Ureter (tissue), 1 donor: ENCODE measurements around the gene TUBA1C. TPM values are rescaled to one million over a fixed set of nuclear protein-coding genes. Genes with fewer than 3 reads are reported as not detected.

Source experiments
- DNase-seq: peaks from one replicate; pipeline ENCODE4 v3.0.0-alpha.2; 2020; ENCODE audit warnings: low spot score
- total RNA-seq: library from RNA; stranded (reverse); gene quantifications from one replicate; pipeline ENCODE4 v1.2.4, GENCODE V29; 2023
- donor health status: DM: yes; HTN: yes; CAD: no.

TUBA1C gene
- total RNA-seq, 1 donor from 2014 or later, result 201 TPM

DNA sequence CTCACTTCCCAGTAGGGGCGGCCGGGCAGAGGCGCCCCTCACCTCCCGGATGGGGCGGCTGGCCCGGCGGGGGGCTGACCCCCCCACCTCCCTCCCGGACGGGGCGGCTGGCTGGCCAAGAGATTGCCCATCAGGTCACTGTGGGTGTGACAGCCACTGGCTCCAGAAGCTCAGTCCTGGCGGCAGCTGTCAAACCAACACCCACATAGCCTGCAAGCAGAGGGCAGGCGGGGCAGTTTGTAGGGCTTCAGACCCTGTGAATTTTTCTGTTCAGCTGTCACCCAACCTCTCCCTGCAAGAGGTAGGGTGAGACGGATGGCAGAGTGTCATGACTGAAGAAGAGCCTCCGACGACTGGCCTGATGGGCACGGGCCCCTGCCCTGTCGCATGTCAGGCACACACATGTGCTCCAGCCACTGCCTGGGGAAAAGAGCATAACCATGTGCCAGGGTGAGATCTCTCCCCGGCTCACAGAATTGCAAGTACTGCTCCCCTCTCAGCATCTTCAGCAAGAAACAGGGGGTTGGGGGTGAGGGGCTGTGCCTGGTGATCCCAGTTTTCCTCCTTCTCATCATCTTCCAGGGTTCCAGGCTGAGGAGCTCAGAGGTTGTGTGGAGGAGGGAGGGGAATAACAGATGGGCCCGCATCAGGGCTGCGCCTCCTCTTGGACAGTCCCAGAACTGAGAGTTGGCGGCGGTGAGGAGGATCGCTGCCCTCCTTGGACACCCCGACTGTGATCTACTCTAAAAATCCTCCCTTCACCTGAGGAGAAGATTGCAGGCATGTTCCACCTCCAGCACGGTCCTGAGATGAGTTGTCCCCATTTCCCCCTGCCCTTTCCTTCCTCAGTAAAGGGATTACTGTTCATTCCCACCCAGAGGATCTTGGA lies 18.9 kb downstream of the TUBA1C start:
- DNase-seq, result no peak

DNA sequence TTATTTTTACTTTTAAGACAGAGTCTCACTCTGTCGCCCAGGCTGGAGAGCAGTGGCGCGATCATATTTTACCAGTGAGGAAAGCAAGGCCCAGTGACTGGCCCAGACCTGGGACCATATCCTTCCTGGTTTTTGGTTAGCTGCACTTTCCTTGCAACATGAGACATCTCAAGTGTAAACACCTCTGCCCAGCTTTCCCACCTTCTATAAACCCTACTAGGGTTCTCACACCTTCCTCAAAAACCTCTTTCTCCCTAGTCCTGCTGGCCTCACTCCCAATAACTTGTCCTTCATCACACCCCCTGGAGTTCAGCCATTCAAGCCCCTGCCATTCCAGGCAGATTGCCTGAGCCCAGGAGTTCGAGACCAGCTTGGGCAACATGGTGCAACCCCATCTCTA lies 19.8 kb downstream of the TUBA1C start:
- no peak for DNase-seq

DNA sequence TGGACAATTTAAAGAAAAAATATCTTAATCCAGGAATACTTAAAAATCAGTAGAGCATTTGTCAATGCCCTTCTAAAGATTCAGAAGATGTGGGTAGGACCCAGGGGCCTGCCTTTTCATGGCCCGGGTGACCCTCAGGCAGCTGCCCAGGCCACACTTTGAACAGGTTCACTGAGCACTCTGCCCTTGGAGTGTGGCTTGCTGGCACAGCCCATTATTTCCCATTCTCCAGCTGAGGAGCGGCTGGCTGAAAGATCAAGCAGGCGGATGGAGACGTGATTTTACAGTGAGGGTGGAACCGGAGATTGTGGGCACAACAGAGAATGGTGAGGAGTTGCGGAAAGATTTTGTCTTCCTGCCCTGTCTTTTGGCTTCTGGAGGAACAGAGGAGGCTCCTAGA lies 23.0 kb downstream of the TUBA1C start:
- DNase-seq, result no peak

DNA sequence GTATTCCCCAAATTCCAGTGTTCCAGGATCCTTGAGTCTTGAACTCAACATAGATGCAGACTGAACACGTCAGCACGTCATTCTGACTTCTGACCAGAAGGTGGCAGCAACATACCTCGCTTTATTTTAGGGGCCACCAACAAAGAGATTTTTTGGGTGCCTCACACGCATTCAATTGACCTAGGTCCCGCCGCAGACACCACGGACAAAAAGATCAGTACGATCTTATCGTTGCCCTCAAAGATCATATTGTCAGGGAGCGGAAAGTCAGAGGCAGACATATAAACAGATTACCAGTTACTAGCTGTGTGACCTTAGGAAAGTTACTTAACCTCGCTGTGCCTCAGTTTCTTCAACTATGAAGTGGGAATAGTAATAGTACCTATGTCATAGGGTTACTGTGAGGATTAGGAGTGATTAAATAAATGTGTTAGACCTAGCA lies 23.6 kb downstream of the TUBA1C start:
- no peak for DNase-seq

DNA sequence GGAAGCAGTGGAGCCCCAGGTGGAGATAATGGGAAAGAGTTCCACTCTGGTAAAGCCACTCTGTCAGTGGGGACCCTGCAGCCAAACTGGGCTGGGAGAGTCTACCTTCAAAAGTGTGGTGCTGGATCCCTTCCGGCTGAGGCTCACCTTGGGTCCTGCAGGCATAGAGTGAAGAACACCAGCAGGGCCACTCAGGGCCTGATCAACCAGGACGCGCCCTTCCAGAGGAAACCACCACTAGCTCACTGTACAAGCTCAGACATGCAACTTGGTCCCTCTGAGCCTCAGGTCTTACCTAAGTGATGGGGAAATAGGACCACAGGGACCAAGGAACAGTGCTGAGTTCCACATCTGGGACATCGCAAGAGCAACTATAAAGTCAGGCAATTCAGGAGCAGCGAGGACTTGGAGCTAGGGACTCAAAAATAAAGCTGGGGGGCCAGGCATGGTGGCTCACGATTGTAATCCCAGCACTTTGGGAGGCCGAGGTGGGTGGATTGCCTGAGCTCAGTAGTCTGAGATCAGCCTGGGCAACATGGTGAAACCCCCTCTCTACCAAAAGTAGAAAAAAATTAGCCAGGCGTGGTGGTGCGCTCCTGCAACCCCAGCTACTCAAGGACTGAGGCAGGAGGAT lies 24.2 kb downstream of the TUBA1C start:
- no peak for DNase-seq

DNA sequence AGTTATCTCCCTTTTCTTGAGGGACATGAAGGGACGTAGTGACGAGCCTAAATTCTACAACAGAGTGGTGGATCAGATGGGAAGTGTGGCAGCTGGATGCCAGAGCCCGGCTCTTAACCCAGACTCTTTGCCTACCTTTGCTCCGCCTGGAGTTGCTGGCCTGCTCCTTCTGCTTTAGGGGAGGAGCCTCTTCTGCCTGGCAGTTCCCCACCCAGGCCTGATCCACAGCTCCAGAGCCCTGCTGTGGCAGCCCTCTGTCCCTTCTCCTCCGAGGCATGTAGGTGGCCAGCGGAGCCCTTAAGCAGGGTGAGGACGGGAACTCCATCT lies 27.8 kb downstream of the TUBA1C start:
- DNase-seq, result no peak

DNA sequence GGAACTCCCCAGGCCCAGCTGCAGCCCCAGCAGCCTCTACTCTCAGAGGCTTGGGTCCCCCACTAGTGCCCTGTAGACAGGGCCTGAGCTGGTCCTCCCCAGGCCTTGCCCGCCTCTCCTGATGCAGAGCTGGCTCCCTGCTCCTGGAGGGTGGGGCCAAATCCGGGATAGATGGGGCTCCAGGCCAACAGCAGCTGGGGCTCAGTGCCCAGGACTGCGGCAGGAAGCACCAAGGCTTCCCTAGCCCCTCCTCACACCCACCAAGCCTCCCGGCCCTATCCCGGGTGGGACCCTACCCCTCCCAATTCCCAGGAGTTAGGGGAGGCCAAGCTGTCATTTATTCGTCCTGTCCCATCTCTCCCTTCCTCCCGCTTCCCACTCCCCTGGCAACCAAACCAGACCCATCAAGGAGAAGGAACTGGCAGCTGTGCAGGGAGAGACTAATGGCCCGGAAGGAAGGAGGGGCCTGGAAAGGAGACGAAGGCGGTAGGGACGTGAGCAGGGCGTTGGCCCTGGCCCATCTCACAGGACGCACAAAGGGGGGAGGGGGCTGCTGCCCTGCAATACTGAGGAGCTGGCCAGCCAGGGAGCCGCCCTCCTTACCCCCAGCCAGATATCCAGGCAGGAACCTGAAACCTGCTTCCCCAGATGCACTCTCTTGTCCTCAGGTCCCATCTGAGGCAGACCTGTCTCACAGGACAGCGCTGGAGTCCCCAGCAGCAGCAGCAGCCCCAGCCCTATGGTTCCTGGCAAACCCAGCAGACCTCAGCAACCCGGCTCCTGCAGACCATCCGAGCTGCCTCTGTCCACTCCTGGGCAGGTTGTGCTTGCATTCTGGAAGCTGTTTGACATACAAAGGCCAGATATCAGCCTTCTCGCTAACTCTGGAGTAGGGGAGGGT lies 28.4 kb downstream of the TUBA1C start:
- no peak for DNase-seq

DNA sequence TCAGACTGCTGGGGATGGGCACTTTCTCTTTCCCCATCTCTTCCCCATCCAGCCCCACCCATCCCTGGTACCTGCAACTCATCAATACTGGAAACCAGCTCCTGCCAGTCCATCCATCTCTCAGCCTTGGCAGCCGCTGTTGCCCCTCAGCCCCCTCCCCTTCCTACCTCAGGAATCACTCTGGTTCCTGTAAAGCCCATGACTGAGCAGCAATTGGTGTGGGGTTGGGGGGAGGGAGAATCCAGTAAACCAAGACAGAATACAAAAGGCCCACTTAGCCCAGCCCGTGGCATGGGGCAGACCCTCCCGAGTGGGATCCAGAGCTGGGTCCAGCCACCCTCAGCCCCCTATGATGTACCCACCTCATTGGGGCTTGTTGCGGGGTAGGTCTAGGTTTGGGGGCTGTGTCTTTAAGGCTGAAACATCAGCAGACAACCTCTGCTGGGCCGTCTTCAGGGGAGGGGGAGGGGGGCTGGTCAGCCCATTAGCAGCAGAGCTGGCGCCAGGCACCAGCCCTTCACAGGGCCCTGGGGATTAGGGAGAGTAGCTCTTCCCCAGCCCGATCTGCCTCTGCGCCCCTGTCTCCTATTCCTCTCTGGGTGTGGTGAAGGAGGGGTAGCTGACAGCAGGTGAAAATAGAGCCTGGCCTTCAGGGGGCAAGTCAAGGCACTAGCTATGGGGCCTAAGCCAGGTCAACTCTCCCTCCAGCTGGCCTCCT lies 29.4 kb downstream of the TUBA1C start:
- no peak for DNase-seq

DNA sequence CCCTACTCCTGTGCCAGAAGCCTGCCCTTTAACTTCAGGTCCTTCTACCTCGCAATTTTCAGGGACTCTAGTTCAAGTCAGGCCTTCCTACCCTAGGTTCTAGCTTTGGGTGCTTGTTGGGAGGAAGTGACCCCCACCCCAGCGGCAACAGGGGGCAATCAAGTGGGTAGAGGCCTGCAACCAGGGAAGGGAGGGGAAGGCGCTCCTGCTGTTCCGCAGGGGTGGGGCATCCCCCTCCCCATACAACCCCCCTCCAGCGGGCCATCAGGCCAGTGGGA lies 29.9 kb downstream of the TUBA1C start:
- no peak for DNase-seq

DNA sequence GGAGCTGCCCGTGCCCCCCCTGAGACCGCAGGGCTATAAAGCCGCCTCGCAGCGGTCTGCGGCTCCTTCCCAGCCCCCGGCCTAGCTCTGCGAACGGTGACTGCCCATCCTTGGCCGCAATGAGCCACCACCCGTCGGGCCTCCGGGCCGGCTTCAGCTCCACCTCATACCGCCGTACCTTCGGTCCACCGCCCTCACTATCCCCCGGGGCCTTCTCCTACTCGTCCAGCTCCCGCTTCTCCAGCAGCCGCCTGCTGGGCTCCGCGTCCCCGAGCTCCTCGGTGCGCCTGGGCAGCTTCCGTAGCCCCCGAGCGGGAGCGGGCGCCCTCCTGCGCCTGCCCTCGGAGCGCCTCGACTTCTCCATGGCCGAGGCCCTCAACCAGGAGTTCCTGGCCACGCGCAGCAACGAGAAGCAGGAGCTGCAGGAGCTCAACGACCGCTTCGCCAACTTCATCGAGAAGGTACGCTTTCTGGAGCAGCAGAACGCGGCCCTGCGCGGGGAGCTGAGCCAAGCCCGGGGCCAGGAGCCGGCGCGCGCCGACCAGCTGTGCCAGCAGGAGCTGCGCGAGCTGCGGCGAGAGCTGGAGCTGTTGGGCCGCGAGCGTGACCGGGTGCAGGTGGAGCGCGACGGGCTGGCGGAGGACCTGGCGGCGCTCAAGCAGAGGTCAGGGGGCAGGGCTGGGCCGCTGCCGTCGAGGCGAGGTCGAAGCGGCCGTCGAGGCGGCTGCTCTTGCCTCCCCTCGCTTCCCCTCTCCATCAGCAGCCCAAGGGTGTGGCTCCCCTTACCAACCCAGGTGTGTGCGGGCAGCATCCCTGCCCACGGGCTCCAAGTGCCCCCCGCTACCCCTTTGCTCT lies 30.4 kb downstream of the TUBA1C start, which contains the start of gene PRPH:
PRPH (plus strand) TSS at position 66 of the 855 bp plus-strand sequence; CDS start at position 120, 54 bp downstream.
- DNase-seq, result no peak

DNA sequence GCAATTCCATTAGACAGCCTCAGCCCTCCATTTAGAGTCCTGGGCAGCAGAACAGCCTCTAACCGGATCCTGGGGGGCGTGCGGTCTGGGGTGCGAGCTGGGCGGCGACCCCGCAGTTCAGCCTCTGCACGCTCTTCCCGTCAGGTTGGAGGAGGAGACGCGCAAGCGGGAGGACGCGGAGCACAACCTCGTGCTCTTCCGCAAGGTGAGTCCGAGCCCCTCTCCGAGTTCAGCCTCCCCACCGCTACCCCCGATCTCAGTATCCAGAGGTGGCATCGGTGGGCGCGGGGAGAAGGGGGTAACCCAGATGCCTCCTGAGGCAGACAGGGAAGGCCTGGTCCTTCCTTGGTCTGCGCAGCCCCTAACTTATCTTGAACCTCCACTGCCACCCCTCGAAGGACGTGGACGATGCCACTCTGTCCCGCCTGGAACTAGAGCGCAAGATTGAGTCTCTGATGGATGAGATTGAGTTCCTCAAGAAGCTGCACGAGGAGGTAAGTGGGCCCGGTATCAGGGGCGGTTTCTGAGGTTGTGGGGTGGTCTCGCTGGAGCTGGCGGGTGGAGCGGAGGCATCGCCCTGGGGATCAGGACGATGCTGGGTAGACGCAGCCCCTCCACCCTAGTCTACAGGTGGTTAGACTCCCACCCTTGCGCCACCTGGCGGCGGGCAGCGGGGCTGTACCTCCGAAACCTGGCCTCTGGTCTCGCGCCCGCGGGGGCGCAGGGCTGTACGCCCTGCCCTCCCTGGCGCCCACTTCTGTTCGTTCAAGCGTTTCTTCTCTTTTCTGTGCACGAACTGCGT lies 31.4 kb downstream of the TUBA1C start:
- DNase-seq, result no peak

DNA sequence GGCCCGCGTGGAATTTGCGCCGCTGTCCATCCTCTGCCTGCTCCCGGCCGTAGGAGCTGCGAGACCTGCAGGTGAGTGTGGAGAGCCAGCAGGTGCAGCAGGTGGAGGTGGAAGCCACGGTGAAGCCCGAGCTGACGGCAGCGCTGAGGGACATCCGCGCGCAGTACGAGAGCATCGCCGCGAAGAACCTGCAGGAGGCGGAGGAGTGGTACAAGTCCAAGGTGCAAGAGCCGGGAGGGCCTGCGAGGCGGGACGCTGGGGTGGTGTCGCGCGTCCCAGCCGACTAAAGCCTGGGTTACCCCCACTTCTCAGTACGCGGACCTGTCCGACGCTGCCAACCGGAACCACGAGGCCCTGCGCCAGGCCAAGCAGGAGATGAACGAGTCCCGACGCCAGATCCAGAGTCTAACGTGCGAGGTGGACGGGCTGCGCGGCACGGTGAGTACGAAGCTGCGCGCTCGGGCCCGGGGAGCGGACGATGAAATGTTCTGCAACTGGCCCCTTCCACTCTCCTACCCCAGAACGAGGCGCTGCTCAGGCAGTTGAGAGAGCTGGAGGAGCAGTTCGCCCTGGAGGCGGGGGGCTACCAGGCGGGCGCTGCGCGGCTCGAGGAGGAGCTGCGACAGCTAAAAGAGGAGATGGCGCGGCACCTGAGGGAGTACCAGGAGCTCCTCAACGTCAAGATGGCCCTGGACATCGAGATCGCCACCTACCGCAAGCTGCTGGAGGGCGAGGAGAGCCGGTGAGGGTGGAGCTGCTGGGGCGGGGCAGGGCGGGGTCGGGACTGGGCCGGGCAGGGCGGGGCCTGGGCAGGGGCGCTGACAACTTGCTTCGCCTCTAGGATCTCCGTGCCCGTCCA lies 32.2 kb downstream of the TUBA1C start:
- no peak for DNase-seq

DNA sequence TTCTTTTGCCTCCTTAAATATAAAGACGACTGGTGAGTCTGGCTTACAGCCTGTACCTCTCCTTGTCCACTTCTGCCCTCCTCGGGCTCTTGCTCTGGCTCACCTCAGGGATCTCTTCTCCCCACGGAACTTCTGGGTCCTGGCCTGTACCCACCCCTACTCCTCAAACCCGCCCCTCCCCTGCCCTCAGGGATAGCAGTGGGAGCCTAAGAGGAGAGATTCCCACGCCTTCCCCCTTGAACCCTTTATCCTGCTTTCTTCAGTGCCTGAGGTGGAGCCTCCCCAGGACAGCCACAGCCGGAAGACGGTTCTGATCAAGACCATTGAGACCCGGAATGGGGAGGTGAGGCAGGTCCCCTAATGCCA lies 32.8 kb downstream of the TUBA1C start:
- no peak for DNase-seq

DNA sequence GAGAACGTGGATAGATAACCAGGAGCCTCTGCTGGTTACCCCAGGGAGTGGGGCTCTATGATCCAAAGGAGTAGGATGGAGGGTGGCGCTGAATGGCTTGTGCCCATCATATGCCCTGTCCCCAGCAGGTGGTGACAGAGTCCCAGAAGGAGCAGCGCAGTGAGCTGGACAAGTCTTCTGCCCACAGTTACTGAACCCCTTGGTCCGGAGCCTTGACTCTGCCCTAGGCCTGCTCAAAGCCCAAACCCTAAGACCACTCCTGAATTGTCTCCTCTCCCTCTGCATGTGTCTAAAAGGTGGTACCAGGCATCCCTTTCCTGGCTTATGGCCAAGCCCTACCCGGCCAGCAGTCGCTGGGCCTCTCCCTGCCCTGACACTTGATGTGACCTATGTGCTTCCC lies 33.3 kb downstream of the TUBA1C start:
- no peak for DNase-seq

DNA sequence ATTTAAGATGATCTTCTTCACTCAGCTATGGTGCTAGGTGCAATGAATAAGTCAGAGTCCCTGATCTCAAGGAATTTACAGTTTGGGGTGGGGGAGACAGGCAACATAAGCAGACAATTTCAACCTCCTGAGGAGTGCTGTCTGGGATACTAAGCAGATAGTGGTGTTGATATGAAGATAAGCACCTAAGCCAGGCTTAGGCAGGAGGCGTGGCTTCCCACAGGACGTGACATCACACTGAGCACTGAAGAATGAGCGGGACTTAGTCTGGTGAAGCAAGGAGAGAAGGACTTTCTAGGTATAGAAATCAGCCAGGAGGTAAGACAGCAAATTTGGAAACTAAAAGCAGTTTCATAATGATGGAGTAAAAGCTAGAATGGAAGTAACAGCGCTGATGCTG lies 36.9 kb downstream of the TUBA1C start:
- DNase-seq, result no peak

DNA sequence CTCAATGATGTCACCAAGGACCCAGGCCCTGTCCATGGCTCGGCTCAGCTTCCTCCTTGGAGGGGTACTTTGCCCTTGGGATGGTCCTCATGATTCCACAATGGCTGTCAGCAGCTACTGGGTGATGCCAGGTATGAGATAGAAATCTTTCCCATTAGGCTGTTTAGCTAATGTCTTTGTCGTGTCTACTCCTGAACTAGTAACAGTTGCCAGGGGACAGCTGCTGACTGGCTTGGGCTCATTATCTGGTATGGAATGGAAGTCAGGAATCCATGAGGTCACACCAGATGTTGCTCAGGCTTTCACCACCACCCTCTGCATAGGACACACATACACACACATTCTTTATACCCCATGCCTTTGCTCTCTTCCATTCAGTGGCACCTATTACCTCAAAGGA lies 39.3 kb downstream of the TUBA1C start:
- DNase-seq, result no peak

DNA sequence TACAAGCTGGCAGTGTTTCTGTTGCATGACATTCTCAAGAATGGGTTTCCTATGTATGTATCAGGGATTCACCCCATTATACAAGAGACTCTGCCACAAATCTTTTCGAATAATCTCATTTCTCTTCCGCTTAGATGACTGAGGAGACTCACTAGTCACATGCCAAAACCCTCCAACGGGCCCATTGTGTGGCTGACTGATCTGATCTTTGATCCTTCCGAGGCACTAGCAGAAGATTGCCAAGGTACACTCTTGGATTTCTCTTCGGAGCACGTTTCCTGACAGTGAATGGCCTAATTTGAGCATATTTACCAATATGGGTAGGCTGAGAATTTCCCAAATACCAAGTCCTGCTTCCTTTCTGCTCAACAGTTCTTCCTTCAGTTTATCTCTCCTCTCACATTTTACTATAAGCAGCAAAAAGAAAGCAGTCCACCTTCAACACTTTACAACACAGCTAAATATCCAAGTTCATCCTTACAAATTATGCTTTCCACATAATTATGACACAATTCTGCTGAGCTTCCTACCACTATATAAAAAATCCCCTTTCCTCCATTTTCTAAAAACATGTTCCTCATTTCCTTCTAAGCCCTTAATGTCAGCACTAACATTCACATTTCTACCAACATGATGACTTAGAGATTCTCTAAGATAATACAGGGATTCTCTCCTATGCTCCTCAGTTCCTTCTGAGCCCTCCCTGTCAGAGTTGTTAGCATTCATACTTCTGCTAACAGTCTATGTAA lies 41.1 kb downstream of the TUBA1C start:
- DNase-seq, result no peak

DNA sequence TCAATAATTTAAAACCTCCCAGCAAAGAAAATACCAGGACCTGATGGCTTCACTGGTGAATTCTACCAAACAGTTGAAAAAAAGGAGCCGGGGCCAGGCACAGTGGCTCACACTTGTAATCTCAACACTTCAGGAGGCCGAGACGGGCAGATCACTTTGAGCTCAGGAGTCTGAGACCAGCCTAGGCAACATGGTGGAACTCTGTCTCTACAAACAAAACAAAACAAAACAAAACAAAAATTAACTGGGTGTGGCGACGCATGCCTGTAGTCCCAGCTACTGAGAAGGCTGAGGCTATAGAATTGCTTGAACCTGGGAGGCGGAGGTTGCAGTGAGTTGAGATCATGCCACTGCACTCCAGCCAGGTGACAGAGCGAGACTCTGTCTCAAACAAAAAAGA lies 44.5 kb downstream of the TUBA1C start:
- no peak for DNase-seq
